Measurements from ENCODE around the gene ENOX1.
"Not testable (repeated sequence)": the region's sequence is repeated elsewhere in the genome, so short reads cannot be mapped to it uniquely, and the experiment has no call there.

The ENOX1 gene

DNA sequence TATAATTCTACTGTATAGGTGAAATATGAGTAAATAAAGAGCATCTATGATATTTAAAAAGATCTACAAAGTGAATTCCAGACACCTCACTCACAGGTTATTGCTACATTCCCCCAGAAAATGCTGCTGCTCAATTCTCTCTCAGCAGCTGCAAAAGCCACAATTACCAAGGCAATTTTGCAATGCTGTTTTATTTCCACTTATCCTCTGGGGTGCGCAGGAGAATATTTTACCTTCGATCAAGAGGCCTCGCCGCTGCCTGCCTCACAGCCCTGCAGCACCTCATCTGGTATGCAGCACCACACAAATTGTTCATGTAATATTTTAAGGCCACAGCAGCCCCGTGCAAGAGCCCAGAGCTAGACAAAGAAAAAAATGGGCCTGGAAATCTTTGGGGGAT lies 430.2 kb downstream of the ENOX1 start:
- peak; percentile 39 to 40 for DNase-seq (ENCODE audit: low read depth in 2 of 2)

DNA sequence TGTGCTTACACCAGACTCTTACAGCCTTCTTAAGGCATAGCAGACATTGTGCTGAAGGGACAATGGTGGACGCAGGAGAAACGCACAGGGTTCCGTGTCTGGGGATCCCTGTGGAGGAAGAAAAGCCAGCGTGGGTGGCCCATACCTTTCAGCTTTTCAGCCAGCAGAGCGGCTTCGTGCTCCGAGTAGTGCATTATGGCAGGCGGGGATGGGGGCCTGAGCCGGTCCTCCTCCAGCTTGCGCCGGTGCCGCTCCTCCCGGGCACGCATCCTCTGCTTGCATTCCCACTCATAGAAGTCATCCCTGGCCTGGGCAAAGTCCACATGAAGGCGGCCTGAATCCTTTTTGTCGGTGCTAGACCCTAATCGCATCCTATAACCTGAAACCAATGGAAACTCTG lies 431.0 kb downstream of the ENOX1 start:
- DNase-seq (ENCODE audit: low read depth in 2 of 2), result no peak

DNA sequence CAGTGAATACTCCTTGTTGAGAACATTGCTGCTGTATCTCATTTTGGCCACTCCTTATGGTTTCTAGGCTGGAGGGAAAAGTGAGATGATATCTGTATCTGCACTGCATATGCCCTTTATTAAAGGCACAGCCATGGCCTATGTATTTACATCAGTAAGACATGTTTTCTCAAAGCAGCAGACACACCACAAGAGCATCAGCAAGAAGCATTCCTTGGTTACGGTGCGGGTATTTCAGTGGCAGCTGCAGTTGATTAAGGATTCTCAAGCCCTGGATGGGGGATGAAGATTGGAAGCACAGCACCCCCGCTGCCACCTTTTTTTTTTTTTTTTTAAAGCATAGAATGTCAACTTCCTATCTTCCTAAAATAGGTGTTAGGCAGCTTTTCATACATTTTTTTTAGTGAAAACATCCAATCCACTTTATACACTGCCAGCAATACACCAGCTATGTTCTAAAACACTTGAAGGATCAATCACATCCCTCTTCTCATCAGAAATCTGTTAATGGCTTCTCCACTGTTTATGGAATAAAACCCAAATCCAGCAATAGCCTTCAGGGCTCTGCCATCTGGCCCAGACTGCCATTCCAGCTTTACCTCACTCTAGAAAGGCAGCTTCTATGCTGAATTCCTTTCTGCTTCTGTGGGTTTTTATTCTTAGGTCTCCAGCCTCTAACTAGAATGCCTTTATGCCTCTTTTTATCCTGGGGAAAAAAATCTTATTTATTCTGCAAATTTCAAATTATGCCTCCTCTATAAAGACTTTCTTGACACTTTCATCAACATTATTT lies 432.4 kb downstream of the ENOX1 start:
- DNase-seq (ENCODE audit: low read depth in 2 of 2), result peak; percentile 55 to 63

DNA sequence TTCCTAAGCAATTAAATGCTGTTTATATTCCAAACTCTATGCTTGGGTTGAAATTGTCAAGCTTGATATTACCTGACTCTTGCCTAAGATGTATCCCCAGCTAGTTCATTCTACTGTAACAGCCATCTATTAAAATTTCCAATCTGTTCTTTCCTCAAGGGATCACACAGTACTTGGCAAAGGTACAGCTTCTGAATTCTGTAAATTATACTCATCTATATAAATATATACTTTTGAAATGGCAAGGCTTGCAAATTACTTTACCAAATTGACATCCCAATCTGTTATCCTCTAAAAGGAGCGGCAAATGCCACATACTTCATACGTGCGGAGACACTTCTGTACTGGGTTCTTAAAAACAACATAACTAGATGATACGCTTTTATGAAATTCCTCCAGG lies 433.1 kb downstream of the ENOX1 start:
- DNase-seq (ENCODE audit: low read depth in 2 of 2), result no peak

DNA sequence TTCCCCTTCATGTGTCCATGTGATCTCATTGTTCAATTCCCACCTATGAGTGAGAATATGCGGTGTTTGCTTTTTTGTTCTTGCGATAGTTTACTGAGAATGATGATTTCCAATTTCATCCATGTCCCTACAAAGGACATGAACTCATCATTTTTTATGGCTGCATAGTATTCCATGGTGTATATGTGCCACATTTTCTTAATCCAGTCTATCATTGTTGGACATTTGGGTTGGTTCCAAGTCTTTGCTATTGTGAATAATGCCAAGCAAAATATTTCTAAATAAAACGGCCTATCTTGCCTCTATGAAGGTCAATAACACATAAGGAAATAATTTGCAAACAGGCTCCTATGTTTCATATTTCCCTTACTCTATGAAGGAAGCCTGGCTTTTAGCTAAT lies 435.2 kb downstream of the ENOX1 start:
- DNase-seq (ENCODE audit: low read depth in 2 of 2), result not testable (repeated sequence)

DNA sequence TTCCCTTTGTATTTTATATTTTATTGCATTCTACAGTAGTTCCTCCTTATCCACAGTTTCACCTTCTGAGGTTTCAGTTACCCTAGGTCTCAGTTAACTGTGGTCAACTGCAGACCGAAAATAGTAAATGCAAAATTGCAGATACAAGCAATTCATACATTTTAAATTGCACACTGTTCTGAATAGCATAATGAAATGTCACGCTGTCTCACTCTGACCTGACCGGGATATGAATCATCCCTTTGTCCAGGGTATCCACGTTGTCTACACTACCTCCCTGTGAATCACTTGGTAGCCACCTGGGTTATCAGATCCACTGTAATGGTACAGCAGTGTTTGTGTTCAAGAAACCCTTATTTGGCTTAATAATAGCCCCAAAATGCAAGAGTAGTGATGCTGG lies 438.4 kb downstream of the ENOX1 start:
- DNase-seq (ENCODE audit: low read depth in 2 of 2), result no peak

DNA sequence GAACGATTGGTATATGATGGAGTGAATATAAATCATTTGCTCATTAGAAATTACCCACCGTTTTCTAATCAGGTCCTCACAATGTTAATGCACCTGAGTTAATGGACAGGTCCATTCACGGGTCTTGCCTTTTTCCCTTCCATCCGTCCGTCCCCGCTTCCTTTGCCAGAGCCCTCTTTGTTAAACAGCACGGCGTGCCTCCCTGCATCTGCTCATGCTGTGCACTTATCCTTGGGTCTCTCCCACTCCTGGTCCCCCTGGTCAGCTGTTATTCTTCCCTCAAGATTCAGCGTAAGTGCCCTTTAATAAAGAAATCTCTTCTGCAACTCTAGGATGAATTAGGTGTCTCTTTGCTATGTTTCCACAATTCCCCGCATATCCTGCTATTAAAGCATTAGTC lies 438.9 kb downstream of the ENOX1 start:
- no peak for DNase-seq (ENCODE audit: low read depth in 2 of 2)

DNA sequence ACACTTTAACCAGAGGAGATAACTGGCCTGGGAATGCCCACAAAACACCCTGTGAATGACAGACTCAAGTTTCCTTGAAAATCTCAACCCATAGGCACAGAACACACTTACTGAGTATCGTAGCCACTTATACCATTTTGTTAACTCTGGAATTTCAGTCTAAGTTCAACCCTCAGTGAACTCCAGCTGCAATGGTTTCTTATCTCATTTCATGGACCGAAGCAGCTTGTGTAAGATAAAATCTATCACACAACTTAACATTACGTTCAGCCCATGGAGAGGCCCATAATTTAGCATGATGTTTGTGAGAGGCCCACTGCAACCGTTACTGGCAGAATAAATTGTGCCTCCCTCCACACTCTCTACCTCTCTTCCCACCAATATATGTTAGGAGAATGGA lies 440.3 kb downstream of the ENOX1 start:
- no peak for DNase-seq (ENCODE audit: low read depth in 2 of 2)

DNA sequence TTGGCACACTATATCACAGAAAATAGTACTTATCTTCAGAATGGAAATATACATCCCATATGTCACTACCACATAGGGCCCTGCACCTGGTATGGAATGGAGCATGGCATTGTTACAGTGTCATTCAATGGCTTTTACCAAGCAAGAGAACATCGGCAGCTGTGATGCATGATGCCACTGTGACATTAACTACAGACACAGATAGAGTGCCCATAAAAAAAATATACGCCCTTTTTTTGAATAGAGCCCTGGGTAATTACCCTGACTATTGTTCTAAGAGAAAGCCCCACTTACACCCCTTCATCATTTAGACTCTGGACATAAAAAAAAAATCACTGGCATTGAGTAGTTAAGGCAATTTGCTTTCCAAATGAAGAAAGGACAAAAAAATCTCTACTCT lies 443.1 kb downstream of the ENOX1 start:
- DNase-seq (ENCODE audit: low read depth in 2 of 2), result no peak

DNA sequence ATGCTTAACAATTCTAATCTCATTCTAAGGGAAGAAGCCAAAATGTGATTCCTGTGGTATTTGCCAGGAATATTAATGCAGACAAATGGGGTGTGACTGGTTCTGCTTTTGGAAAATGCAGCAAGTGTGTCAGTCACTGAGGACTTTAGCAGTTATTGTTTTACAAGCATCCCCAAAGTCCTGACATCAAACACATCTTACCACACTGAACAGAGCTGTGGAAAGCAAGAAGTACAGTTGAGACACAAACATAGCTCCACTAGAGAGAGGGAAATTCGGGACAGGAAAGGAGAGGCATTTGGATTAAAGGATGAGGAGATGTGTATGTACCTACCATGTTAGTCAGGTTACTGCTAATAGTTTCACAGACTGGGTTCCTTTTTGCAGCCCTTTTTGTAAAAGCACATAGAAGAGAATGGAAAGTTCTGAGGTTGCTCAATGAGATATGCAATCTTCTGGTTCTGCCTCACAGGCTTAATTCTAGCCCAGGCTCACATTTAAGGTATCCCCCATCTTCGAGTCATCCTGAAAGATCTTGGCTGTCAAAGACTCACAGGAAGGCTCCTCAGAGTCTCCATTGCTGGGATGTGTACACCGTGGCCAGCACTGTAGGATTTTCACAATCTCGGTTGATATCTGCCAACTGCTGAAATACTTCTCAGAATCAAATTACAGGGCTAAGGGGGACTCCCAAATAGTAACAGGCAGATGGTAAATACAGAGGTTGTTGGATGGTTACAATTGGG lies 446.8 kb downstream of the ENOX1 start:
- peak in 1 of 2 experiments; percentile 9 for DNase-seq (ENCODE audit: low read depth in 2 of 2)

DNA sequence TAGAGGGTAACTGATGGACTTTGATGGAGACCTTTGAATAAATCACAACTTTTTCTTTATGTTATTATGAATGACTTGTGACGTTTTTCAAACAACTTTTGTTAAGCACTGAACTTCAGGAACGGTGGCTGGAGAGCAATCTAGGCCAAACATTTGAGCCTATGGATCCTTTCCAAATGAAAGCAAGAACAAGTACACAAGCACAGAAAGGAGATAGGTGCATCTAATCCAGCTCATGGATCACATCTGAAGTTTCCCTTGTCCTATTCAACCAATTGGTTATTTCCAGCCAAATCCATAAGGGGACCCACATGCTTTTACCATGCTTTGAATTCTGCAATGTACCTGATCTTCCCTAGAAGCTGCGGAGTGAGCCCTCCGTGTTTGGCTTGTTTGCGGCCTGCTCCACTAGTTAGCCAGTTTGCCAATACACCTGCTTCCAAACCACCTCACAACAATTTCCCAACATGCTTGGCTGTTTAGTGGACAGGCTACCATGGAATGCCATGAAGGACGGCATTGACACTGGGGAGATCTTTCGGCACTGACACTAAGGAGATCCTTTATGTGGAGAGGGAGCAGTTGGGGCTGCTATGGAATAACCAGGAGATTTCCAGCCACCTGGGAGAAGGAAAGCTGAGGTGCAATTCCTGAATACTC lies 447.5 kb downstream of the ENOX1 start:
- DNase-seq (ENCODE audit: low read depth in 2 of 2), result no peak

DNA sequence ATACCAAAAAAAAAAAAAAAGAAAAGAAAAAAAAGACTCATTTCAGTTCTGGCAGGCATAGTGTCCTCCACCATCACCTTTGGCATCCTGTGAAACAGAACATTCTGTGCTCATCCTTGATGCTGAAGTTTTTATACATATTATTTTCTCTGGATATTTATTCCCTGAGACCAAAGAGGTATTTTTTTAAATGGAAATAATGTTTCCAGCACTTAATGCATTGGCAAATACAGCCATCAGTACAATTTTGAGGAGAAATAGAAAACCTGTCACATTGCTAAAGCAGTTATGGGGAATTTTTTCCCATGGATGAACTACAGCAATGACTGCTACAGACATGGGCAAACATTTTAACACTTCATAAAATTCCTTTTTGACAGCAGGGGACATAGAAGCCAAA lies 451.0 kb downstream of the ENOX1 start:
- DNase-seq (ENCODE audit: low read depth in 2 of 2), result no peak

DNA sequence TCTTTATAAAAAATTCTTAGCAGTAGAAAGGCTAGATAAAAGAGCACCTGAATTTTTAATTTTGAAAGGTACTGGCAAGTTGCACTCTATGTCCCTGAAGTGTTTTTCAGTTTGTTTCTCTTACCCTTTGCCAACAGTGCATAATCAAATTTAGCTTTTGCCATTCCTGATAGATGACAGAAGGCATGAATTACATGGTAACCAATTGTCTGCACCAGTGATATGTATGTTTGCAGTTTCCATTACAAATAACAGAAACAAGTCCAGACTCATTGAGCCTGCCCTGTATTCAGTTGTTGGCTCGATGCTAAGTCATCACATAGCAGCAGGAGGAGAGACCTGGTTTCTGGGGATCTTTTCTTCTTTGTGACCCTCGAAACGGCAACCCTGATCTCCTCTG lies 453.6 kb downstream of the ENOX1 start:
- DNase-seq (ENCODE audit: low read depth in 2 of 2), result no peak

DNA sequence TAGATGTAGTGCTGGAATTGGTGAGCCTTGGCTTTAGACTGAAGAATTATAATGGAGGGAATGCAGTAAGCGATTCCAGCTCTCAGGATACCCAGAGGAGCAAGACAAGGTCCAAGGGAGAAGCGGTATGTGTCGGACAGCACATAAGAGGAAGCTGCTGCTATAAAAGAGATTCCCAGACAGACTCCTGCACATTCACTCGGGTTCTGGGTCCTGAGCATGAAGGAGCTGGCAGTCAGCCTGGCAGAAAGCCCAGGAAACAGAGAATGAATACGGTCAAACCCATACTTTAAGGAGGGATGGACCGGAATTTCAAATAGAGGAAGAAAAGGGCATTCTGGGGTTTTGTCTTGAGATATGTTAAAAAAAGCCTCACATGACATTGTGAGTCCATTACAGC lies 455.1 kb downstream of the ENOX1 start:
- DNase-seq (ENCODE audit: low read depth in 2 of 2), result no peak

DNA sequence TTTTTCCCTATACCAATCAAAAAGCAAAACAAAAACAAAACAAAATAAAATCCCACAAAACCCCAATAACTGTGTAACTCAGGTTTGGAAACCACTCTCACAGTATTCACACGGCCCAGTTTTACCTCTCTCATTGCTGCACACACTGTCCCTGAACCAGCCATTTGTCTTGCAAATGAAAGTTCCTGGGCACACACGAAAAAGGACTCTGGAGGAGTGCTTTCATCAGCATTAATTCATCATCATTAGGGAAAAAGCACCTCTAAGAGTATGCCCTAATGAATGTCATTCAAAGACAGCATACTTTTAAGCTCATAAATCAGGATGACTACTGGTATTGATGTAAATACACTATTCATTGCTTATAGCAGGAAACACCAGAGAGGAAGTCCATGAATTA lies 457.1 kb downstream of the ENOX1 start:
- no peak for DNase-seq (ENCODE audit: low read depth in 2 of 2)

DNA sequence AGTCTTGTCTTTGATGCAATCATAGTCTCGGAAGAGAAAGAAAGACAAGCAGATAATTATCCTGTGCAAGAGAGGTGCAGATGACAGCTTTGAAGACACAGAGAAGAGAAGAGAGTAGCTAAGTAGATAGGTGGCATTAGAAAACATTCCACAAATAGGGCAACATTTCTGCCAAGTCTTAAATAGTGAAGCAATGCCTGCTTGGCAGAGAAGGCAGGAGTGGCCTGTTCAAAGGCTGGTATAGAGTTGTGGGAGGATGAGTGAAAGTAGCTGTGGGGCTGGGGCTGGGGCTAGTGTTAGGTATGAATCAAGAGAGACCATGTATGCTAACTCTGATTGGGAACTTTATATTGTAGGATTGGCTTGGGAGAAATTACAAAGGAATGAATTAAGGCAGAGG lies 457.9 kb downstream of the ENOX1 start:
- no peak for DNase-seq (ENCODE audit: low read depth in 2 of 2)

DNA sequence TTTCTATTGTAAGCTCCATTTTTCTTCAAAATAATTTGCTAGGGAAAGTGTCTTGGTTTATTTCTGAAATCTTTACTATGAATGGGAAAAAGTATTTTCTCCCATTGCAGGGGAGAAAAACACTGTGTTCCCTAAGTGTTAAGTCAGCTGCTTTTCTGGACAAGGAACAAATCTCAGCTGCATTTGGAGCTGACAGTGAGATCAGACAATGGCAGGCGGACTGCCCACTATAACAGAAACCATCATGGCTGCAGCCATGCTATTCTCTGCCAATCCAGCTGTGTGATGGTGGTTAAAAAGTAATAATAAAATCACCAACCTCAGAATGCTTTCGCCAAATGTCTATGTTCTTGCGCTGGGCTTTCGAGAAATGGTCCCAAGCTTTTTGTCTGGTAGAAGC lies 460.7 kb downstream of the ENOX1 start:
- DNase-seq (ENCODE audit: low read depth in 2 of 2), result no peak

DNA sequence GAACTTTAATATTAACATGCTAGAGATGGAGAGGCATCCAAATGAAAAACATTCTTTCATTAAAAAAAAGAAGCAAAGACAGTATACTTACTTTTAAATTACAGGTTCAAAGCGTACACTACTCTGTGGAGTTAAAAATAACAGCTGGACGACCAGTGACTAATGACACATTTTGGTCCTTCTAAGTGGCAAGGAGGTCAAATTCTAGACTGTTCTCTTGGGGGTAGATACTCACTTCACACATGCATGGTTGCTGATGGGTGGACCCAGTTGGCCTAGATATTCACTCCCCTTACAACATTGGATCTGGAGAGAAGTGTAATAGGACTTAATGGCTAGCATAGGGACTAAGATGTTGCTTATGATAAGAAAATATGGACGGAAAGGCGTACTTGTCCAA lies 461.1 kb downstream of the ENOX1 start:
- no peak for DNase-seq (ENCODE audit: low read depth in 2 of 2)

DNA sequence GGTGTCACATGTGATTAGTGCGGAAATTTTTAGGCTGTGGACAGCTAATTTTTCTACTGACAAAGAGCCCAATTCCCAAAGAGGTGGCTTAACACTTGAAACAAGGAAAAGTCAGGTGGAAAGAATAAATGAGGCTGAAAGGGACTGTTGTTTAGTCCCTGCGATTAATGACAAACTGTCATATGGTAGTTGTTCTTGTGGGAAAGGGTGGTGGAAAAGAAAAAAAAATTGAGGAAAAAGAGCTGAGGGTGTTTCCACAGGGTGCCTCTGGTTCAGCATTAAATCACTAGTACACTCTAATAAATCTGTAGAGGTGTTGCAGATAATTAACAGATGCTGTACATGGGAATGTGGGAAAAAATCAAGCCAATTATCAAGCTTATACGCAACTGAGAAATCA lies 462.6 kb downstream of the ENOX1 start:
- DNase-seq (ENCODE audit: low read depth in 2 of 2), result no peak

DNA sequence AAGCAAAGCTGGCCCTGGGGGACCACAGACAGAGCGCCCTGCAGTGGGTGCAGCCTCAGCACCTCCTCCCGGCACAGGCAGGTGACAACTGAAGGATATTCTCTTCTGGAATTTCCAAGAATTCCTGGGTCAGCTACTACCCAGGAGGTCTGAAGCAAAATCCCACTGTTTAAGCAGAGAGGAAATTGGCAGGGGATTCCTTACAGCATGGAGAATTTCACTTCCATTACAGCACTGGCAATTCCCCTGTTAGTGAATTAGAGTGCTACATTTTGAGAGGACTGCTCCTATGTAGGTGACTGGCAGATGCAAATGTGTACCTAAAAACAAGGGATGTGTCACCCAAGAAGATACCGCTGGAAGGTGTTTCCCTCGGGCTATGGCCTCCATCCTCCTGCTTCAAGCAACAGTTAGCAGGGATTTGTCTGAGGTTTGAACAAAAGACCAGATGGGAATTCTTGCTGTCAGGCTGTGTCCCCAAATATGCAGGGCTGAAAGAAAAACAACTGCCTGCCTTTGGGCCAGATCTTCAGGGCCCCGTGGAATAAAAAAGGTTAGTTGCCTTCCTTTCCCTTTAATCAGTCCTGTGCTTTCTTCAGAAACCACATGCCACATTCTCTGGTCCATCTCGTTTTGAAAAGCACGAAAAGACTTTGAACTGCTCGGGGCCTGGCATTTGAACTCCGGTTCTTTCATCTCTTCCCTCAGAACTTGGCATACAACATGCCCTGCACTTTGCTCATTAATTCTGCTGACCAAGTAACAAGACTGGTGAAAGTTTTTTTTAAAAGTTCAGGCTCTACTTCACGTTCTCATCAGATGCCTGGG lies 466.9 kb downstream of the ENOX1 start:
- DNase-seq (ENCODE audit: low read depth in 2 of 2), result no peak

DNA sequence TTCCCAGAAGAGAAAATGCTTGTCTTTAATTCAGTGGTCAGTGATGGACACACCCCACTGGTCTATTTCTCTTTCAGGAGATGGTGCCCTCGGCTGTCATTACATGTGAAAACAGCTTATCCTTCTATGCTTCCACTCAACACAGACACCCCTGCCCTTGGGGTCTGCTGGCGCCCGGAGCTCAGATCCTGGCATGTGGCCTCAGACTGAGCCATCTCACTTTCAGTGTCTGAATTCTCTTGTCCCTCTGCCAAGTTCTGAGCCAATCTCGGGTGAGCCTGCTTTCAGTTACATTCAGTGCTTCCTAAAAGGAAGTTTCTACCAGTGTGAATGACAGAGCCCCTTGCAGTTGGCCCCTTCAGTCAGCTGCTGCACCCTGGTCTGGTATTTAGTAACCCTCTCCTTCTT lies 469.8 kb downstream of the ENOX1 start:
- DNase-seq (ENCODE audit: low read depth in 2 of 2), result peak; percentile 54 to 55

DNA sequence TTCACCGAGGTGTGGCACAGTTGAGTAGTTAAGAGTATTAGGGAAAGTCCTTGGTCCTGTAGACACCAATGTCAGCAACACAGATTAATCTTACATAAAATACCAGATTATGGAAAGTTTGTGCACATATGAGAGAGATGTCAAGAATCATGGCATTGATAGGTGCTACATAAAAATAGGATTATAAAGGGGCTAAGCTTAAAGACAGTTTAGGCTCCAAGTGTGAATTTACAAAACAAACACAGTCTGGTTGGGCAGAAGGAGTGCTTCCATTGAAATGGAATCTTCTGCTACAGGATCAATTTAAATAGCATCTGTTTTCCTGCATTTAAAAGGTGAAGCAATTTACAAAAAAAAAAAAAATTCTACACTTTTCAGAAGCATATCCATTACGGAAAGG lies 470.5 kb downstream of the ENOX1 start:
- DNase-seq (ENCODE audit: low read depth in 2 of 2), result no peak

Measured in fibroblast of skin of left quadriceps (primary cell).